CD4-positive, alpha-beta T cell (primary cell): ENCODE measurements around the gene IL17REL. TPM values are rescaled to one million over a fixed set of nuclear protein-coding genes. Genes with fewer than 3 reads are reported as not detected.

Source experiments
- ATAC-seq: fragments of 200-7000 bp; cut with Tn5 transposase; one replicate; pipeline ENCODE4 v1.10.0; 2022; ENCODE audit warnings: mild to moderate bottlenecking; ENCODE audit not compliant: poor library complexity
- CTCF ChIA-PET: fragments of 350-600 bp; sonication (Branson Sonifier 250); formaldehyde crosslinking; loops from one replicate; lab custom pipeline; 2021; ENCODE audit warnings: antibody characterized with exemption, inconsistent platforms; lab: Charles Lee
- POLR2A ChIA-PET: fragments of 350-600 bp; sonication (Branson Sonifier 250); formaldehyde crosslinking; loops from one replicate; lab custom pipeline; 2021; ENCODE audit warnings: antibody characterized with exemption, inconsistent platforms; lab: Charles Lee
- DNase-seq, 14 experiments: peaks; one replicate each; pipeline ENCODE4 v3.0.0-alpha.2; 2013 to 2020; ENCODE audit warnings: mixed read lengths in 2 of 14
- H3K27ac ChIP-seq, 2 donors: one replicate each; pipeline versions ENCODE4 v1.5.1 to v1.7.0; 2013; ENCODE audit warnings: low read length in 2 of 2, low read depth in 1 of 2, mild to moderate bottlenecking in 1 of 2
- H3K27me3 ChIP-seq, 2 experiments: 1 replicate in 1 of 2; 2 replicates in 1 of 2; pipeline versions ENCODE4 v1.6.1 to v1.7.0; 2013; ENCODE audit warnings: low read length in 2 of 2, control low read depth in 1 of 2, mild to moderate bottlenecking in 1 of 2, moderate library complexity in 1 of 2; ENCODE audit not compliant: insufficient read depth in 2 of 2, control insufficient read depth in 1 of 2
- H3K36me3 ChIP-seq: one replicate; pipeline ENCODE4 v1.6.1; 2013; ENCODE audit warnings: low read length, control low read depth; ENCODE audit not compliant: insufficient read depth
- H3K4me1 ChIP-seq: one replicate; pipeline ENCODE4 v1.6.1; 2013; ENCODE audit warnings: low read length, control low read depth; ENCODE audit not compliant: insufficient read depth
- H3K4me3 ChIP-seq: one replicate; pipeline ENCODE4 v1.5.1; 2013; ENCODE audit warnings: mild to moderate bottlenecking, low read length, moderate library complexity
- H3K9me3 ChIP-seq, 2 experiments: 1 replicate in 1 of 2; 2 replicates in 1 of 2; pipeline versions ENCODE4 v1.6.1 to v1.7.0; 2013; ENCODE audit warnings: low read length in 2 of 2, mild to moderate bottlenecking in 2 of 2, control low read depth in 1 of 2, moderate library complexity in 1 of 2; ENCODE audit not compliant: control insufficient read depth in 1 of 2, insufficient read depth in 1 of 2
- H3K27ac Mint-ChIP-seq: one replicate; pipeline ENCODE4 v1.8.0; 2020; ENCODE audit warnings: mixed read lengths
- H3K27me3 Mint-ChIP-seq: one replicate; pipeline ENCODE4 v1.8.0; 2021; ENCODE audit warnings: mixed read lengths
- H3K36me3 Mint-ChIP-seq: one replicate; pipeline ENCODE4 v1.8.0; 2021; ENCODE audit warnings: low read depth, mixed read lengths
- H3K4me1 Mint-ChIP-seq: one replicate; pipeline ENCODE4 v1.8.0; 2021; ENCODE audit warnings: low read depth, mixed read lengths
- H3K4me3 Mint-ChIP-seq: one replicate; pipeline ENCODE4 v1.8.0; 2020; ENCODE audit warnings: mild to moderate bottlenecking, mixed read lengths
- H3K9me3 Mint-ChIP-seq: one replicate; pipeline ENCODE4 v1.8.0; 2020; ENCODE audit warnings: mixed read lengths
- CTCF ChIP-seq: fragments of 200-600 bp; IDR thresholded peaks from one replicate; pipeline ENCODE4 v1.8.0; 2022; ENCODE audit warnings: antibody characterized with exemption, mild to moderate bottlenecking
- intact Hi-C, 2 experiments: fragments of 100-400 bp; cut with DNase I in 1 of 2; cut with micrococcal nuclease in 1 of 2; formaldehyde crosslinking; loops; one replicate each; pipeline versions ENCODE4 v1.15.1 to v1.9.0; 2023 to 2025; cut with DNase I, micrococcal nuclease
- total RNA-seq, 174 experiments: library from RNA in 2 of 174; stranded (reverse) in 2 of 174; gene quantifications; one replicate each; pipeline ENCODE4 v1.2.3 and lab custom pipeline; 2021 to 2026

The IL17REL gene
- total RNA-seq, 2 experiments from 2014 or later: not detected

DNA sequence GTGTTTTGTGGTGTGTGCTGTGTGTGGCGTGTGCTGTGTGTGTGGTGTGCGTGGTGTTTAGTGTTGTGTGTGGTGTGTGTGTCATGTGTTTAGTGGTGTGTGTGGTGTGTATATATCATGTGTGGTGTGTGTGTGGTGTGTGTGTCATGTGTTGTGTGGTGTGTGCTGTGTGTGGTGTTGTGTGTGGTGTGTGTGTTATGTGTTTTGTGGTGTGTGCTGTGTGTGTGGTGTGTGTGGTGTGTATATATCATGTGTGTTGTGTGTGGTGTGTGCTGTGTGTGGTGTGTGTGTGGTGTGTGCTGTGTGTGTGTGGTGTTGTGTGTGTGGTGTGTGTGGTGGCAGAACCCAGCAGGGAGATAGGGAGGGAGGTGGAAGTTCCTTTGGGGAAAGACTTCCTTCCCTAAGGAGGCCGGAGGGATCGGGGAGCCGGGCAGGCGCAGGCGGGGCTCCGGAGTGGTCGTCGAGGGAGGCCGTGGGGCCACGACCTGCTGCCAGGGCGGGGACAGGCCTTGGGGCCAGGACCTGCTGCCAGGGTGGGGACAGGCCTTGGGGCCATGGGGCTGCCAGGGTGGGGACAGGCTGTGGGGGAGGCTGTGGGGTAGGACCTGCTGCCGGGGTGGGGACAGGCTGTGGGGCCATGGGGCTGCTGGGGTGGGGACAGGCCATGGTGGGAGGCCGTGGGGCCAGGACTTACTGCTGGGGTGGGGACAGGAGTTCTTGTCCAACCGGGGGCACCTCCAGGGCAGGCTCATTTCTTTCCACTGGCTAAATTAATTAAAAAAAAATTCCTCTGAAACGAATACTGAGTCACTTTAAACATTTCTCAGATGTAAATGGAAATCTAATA, 36.8 kb downstream of the IL17REL start:
- H3K27me3 ChIP-seq: no peaks in the 10 kb centered on the region
- POLR2A ChIA-PET: interaction anchor here (0.6 to 1.4 kb wide), 4 partner anchors 8 to 45 kb away, joined by 3 to 7 read pairs (median 4); partner anchors contain the start of gene PIM3
- no peak overlapping the region for H3K4me3 ChIP-seq
- H3K36me3 ChIP-seq: no peaks in the 10 kb centered on the region
- no peaks in the 10 kb centered on the region for H3K9me3 Mint-ChIP-seq
- intact Hi-C loops: loop anchor here in 1 of 2 experiments (5.0 kb wide), 1 partner anchor 232 kb away; no protein-coding TSS in a partner anchor
- peaks cover 6% of the 10 kb centered on the region for H3K36me3 Mint-ChIP-seq
- TF ChIP-seq CTCF: no peak
- peak overlapping the region; percentile 23 to 60 for H3K27ac ChIP-seq
- peaks cover 23% of the 10 kb centered on the region for H3K4me1 Mint-ChIP-seq
- CTCF ChIA-PET: interaction anchor here (0.8 kb wide), 1 partner anchor 55 kb away, joined by 3 read pairs; no protein-coding TSS in a partner anchor
- peaks cover 7% of the 10 kb centered on the region for H3K27me3 Mint-ChIP-seq
- H3K4me3 Mint-ChIP-seq: peak overlapping the region; percentile 50
- peak overlapping the region; percentile 75 for H3K27ac Mint-ChIP-seq
- DNase-seq (peak in 4 of 14 experiments; percentile 1 to 50 (median 29)), ATAC-seq (no peak)
- peaks cover 37% of the 10 kb centered on the region for H3K4me1 ChIP-seq
- H3K9me3 ChIP-seq: no peaks in the 10 kb centered on the region

- H3K4me3 ChIP-seq: no peak overlapping the region
- Mint-ChIP-seq H3K36me3 (peaks cover 6% of the 10 kb centered on the region), H3K4me1 (peaks cover 28% of the 10 kb centered on the region), H3K27me3 (no peaks in the 10 kb centered on the region), H3K4me3 (no peak overlapping the region), H3K9me3 (no peaks in the 10 kb centered on the region), H3K27ac (no peak overlapping the region)
- H3K27me3 ChIP-seq: no peaks in the 10 kb centered on the region
- POLR2A ChIA-PET: no interaction called here
- ATAC-seq (no peak), DNase-seq (peak in 3 of 14 experiments; percentile 1 to 44 (median 31))
- CTCF ChIA-PET: no interaction called here
- intact Hi-C loops: no loop called here
- no peak for TF ChIP-seq CTCF
- no peaks in the 10 kb centered on the region for H3K9me3 ChIP-seq
- peaks cover 55% of the 10 kb centered on the region for H3K4me1 ChIP-seq
- no peak overlapping the region for H3K27ac ChIP-seq
- H3K36me3 ChIP-seq: no peaks in the 10 kb centered on the region
Measured at GRCh38 chr22:49973018-49973961, 39.3 kb downstream of the IL17REL start.
